Raji (cell line): ENCODE results near the gene RPP38.

Source experiments
- POLR2A ChIP-seq: IDR thresholded peaks from 2 replicates; pipeline ENCODE4 v1.6.1; 2011; ENCODE audit warnings: low read depth, low read length, control low read depth; ENCODE audit not compliant: insufficient read depth

Gene RPP38

DNA sequence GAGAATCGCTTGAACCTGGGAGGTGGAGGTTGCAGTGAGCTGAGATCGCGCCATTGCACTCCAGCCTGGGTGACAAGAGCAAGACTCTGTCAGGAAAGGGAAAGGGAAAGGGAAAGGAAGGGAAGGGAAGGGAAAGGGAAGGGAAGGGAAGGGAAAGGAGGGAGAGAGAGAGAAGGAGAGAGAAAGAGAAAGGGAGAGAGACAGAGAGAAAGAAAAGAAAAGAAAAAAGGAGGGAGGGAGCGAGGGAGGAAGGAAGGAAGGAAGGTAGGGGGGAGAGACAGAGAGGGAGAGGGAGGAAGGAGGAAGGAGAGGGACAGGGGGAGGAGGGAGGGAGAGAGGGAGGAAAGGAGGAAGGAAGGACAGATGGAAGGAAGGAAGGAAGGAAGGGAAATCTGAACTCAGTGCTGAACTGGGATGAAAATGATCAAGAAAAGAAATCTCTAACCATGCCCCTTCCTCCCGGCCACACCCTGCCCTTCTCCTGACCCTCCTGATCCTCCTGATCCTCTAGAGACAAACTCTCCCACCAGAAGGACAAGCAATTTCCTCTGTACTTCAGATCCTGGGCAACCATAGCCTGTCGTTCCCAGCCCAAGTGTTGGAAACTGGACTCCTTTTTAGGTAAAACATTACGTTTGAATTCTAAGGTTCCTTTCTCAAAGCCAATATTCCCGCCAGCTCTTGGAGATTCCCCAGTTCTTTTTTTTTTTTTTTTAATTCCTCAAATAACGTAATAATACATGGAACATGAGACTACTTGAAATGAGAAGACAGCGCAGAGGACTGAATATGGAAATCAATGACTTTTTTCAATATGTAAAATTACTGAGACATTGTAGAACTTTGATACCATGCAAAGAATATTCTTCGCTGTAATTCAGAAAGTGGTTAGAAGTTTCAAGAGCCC is 39.2 kb downstream of the RPP38 start:
- no peak for TF ChIP-seq POLR2A

DNA sequence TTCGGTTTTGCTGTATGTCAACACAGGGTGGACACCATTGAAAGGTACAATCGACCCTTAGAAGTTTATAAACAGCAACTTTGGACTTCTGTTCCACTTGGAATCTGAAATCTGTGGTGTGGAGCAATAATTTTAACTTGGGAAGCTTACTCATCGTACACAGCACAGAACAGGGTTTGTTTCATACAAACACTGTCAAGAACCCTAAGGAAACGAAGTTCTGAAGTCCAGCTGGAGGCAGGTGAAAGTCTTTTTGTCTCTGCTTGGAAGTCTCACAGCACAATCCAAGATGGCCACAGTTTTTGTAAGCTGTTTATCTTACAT is 39.8 kb downstream of the RPP38 start:
- no peak for TF ChIP-seq POLR2A

DNA sequence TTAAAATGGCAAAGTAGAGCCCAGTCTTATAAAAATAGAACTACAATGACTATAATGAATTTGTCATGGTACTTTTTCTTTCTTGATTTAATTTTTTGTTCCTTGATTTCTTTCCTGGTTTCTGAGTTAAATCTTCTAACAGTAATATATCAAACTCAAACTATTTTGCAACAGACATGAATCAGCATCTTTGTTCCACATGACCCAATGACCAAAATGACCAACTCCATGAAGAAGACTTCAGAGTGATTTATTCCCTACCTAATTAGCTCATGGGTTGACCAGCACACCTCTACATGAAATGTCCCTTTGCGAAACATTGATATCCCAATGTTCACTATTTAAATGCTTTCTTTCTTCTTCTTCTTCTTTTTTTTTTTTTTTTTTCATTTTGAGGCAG is 40.5 kb downstream of the RPP38 start:
- TF ChIP-seq POLR2A = no peak

DNA sequence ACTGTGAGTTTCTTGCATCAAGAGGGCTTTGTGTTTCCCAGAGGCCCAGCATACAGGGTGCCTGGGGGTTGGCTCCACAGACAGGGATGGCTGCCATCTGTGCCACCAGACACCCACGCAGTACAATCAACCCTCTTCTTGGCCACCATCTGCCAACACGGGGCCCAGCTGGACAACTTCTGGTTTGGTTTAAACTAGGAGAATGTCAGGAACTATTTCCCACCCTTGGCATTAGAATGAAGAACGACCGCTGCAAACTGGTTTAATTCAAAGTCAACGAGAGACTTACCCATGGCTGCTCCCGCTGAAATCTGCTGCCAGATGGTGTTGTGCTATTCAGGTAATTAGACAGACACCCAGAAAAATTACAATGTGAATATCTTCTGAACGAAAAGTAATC is 43.5 kb downstream of the RPP38 start:
- TF ChIP-seq POLR2A = no peak

DNA sequence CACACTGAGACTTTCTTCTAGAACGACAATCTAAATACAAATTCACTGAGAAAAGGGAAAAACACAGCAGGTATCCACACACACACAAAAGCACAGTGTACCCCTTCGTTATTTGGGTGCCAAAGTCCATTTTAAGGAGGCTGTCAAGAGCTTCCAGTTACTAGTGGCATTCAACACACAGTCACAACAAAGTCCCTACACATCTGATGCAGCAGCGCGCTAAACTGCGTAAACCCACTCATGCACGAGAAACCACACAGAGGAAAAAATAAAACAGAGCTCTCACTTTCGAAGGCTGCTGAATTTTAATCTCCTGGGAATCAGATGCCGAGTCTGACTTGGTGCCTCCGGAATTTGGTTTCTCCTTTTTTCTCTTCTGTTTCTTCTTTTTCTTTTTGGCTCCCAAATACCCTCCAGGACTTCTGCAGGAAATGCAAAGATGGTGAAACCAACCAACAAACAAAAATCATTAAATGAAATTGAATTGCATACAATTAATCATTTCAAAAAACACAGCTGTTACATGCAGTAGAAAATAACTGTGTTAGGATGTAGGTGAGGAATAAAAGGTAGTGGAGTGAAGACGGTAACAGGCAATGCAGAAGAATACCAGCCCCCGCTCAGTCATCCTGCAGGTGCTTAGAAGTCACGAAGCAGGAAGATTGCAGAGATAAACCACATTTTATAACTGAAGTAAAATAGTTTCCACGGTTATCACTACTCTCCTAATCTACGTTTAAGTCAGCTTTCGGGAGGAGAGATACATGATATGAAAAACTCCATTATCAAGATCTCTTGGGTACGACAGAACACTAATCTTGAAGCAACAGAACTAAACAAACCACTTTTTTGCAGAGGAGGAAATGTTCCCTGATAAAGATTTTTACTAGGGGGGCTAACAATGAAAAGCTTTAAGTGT is 44.2 kb downstream of the RPP38 start:
- no peak for TF ChIP-seq POLR2A

DNA sequence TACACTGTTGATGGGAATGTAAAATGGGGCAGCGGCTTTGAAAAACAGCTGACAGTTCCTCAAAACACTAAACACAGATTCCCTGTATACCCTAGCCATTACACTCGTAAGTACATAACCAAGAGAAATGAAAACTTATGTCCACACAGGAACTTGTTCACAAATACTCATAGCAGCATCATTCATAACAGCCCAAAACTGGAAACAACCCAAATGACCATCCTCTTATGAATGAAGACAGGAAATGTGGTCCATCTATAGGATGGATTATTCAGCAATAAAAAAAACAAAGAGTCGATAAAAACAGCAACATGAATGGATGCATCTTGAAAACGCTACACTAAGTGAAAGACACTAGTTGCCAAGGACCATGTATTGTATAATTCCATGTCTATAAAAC is 47.6 kb downstream of the RPP38 start:
- no peak for TF ChIP-seq POLR2A

GRCh38 chr10:15146366-15146765 is 49.2 kb downstream of the RPP38 start:
- no peak for TF ChIP-seq POLR2A

- no peak for TF ChIP-seq POLR2A
Measured at GRCh38 chr10:15147594-15148392, 50.6 kb downstream of the RPP38 start.

DNA sequence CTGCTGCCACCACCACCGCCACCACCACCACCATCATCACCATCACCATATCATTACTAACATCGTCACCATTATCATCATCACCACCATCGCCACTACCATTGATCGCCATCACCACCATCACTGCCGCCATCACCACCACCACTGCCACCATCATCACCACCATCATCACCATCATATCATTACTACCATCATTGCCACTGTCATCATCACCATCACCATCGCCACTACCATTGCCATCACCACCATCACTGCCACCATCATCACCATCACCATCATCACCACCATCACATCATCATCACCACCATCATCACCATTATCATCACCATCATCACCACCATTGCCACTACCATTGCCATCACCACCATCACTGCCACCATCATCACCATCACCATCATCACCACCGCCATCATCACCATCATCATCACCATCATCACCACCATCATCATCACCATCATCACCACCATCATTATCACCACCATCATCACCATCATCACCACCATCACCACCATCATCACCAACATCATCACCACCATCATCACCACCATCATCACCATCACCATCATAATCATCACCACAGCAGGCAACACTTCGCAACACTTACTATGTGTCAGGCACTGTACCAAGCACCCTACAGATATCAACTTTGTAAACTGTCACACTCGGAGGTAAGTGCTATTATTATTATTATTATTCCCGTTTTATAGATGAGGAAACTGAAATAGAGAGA is 52.1 kb downstream of the RPP38 start:
- TF ChIP-seq POLR2A = no peak

DNA sequence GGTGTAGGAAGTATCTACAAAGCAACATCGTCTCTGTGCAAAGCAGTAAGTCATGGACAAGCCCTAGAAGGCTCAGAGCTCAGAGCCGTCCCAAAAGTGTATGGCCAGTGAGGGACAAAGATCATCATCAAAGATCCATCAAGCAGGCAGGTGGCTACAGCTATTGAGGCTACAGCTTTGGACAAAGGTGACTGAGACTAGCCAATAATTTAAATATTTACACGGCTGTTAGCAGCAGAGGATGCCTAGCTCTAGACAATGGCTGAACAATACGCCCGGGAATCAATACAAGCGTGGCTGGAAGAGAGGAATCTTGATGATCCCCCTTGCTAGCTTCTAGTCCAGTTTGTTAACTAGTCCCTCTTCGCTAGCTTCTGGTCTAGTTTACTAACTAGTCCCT is 53.4 kb downstream of the RPP38 start:
- TF ChIP-seq POLR2A = no peak

DNA sequence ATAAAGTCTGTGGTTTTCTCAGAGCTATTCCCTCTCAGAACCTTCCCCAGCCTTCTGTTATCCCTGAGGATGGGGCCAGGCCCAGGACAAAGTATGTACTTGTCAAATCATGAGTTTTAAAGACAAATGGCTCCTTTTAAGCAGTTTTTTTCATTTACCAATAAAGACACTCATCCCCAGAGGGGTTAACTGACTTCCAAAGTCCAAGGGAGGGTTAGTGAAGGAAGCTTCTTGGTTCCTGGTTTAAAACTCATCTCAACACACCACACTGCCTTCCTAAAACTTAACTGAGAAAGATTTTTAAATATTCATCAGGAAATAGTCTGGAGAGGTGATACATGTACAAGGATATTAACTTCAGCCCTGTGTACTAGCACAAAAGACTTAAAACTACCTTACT is 55.4 kb downstream of the RPP38 start:
- TF ChIP-seq POLR2A = no peak
